Measurements from ENCODE around the gene CIAO3.

DNA sequence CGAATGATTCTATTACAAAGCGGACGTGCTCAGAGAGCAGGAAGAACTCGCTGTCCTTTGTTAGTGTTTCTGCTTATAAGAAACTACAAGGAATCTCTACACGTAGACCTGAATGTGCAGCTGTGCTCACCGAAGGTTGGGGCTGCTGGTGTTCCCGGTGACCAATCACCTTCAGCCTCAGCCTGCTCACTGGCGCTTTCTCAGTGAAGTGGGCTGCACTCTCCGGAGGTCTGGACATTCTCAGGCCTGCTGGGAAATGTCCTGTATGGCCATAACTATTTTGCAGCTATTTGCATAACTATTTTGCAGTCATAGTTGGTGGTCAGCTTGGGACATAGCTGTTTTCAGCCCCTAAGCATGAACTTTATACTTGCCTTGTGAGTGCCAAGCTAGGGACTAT is 9.7 kb upstream of the CIAO3 start:
- TF ChIP-seq CTCF (IDR thresholded peaks at IDR 0.05; ENCODE audit: poor library complexity, severe bottlenecking) (no peak), REST (IDR thresholded peaks at IDR 0.05; ENCODE audit: borderline replicate concordance) (no peak), TAF1 (IDR thresholded peaks at IDR 0.05; ENCODE audit: low read depth) (no peak), RAD21 (conservative IDR thresholded peaks at IDR 0.05) (no peak), EZH2 (IDR thresholded peaks at IDR 0.05; ENCODE audit: borderline replicate concordance, insufficient read depth, low read length, poor library complexity, severe bottlenecking) (no peak), EP300 (conservative IDR thresholded peaks at IDR 0.05; ENCODE audit: poor library complexity, severe bottlenecking) (no peak)
